HT-29 (cell line): ENCODE results near the gene VLDLR. TPM values are rescaled to one million over a fixed set of nuclear protein-coding genes. Genes with fewer than 3 reads are reported as not detected.

Experiments
- DNase-seq: peaks from one replicate; pipeline ENCODE4 v3.0.0-alpha.2; 2015; ENCODE audit warnings: low spot score
- total RNA-seq: library from RNA; depleted of rRNA; stranded (reverse); fragments of >200 nt; shearing (Covaris generic); gene quantifications from 2 replicates; pipeline ENCODE4 v1.2.3, GENCODE V29; 2014

VLDLR gene
- total RNA-seq, 1 experiment from 2014 or later, result 2.0 TPM

GRCh38 chr9:2620919-2621721, 467 bp upstream of the VLDLR start:
- peak; percentile 51 for DNase-seq

- DNase-seq, result peak; percentile 5
Observed at GRCh38 chr9:2622461-2623287, 1.1 kb downstream of the VLDLR start.

- peak; percentile 54 for DNase-seq
Observed at GRCh38 chr9:2623288-2624050, 1.9 kb downstream of the VLDLR start.

GRCh38 chr9:2624051-2624682, 2.6 kb downstream of the VLDLR start:
- DNase-seq, result no peak

- DNase-seq, result no peak
Observed at GRCh38 chr9:2625427-2625826, 3.8 kb downstream of the VLDLR start.

GRCh38 chr9:2628919-2629318, 7.3 kb downstream of the VLDLR start:
- no peak for DNase-seq

GRCh38 chr9:2630158-2630557, 8.6 kb downstream of the VLDLR start:
- no peak for DNase-seq

GRCh38 chr9:2631263-2631662, 9.7 kb downstream of the VLDLR start:
- DNase-seq, result no peak

GRCh38 chr9:2634153-2634552, 12.6 kb downstream of the VLDLR start:
- DNase-seq, result no peak

- DNase-seq, result no peak
Observed at GRCh38 chr9:2634818-2635217, 13.2 kb downstream of the VLDLR start.

GRCh38 chr9:2635922-2636321, 14.3 kb downstream of the VLDLR start:
- DNase-seq, result no peak

GRCh38 chr9:2637390-2637789, 15.8 kb downstream of the VLDLR start:
- no peak for DNase-seq

GRCh38 chr9:2638871-2639673, 17.5 kb downstream of the VLDLR start:
- DNase-seq, result no peak

GRCh38 chr9:2639786-2640185, 18.2 kb downstream of the VLDLR start:
- DNase-seq, result no peak

- no peak for DNase-seq
Observed at GRCh38 chr9:2640570-2640969, 19.0 kb downstream of the VLDLR start.

- DNase-seq, result no peak
Observed at GRCh38 chr9:2641033-2641432, 19.4 kb downstream of the VLDLR start.

- no peak for DNase-seq
Observed at GRCh38 chr9:2642068-2642467, 20.5 kb downstream of the VLDLR start.

GRCh38 chr9:2645569-2645968, 24.0 kb downstream of the VLDLR start:
- no peak for DNase-seq

GRCh38 chr9:2655411-2655901, 33.9 kb downstream of the VLDLR start:
- DNase-seq, result peak; percentile 4

- DNase-seq, result no peak
Observed at GRCh38 chr9:2657427-2657826, 35.8 kb downstream of the VLDLR start.

- DNase-seq, result peak; percentile 24
Observed at GRCh38 chr9:2662496-2662895, 40.9 kb downstream of the VLDLR start.
